Tibial nerve (tissue), 3 donors: Measurements from ENCODE around the gene LAIR2.

ENCODE experiments used
- POLR2A ChIP-seq, 2 donors: fragments of 450-650 bp; IDR thresholded peaks; one replicate each; pipeline ENCODE4 v1.6.1; 2017; ENCODE audit warnings: antibody characterized with exemption in 2 of 2, mild to moderate bottlenecking in 2 of 2, moderate library complexity in 2 of 2
- TF ChIP-seq, protein P1 (sequence below), 5 experiments: fragments of 200-600 bp in 3 of 5; fragments of 450-650 bp in 2 of 5; sonication (generic) in 3 of 5; IDR thresholded peaks; one replicate each; pipeline ENCODE4 v1.5.1; 2016 to 2019; ENCODE audit warnings: antibody characterized with exemption in 5 of 5, mild to moderate bottlenecking in 3 of 5, moderate library complexity in 2 of 5

DNA sequence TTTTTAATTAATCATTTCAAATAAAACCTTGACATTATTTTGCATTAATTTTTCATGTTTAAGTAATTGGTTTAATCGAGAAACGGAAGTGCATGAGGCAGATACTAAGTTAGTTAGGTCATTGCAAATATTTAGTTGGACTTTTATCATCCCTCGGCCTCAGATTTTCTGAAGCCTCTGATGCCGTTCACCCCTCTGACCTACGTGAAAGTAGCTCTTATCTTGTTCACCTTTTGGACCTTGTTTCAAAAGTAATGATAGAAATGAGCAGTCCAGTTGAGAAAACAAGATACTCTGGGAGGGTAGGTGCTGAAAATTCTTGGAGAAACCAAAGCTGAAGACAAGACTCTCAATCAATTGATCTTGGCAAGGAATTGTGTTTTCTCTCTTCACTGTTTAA is 23.0 kb downstream of the LAIR2 start:
- TF ChIP-seq, protein P1, sequence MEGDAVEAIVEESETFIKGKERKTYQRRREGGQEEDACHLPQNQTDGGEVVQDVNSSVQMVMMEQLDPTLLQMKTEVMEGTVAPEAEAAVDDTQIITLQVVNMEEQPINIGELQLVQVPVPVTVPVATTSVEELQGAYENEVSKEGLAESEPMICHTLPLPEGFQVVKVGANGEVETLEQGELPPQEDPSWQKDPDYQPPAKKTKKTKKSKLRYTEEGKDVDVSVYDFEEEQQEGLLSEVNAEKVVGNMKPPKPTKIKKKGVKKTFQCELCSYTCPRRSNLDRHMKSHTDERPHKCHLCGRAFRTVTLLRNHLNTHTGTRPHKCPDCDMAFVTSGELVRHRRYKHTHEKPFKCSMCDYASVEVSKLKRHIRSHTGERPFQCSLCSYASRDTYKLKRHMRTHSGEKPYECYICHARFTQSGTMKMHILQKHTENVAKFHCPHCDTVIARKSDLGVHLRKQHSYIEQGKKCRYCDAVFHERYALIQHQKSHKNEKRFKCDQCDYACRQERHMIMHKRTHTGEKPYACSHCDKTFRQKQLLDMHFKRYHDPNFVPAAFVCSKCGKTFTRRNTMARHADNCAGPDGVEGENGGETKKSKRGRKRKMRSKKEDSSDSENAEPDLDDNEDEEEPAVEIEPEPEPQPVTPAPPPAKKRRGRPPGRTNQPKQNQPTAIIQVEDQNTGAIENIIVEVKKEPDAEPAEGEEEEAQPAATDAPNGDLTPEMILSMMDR (IDR thresholded peaks at IDR 0.05): no peak
- no peak for TF ChIP-seq POLR2A (IDR thresholded peaks at IDR 0.05)
